ENCODE results near the gene BRF1.

- no peak for TF ChIP-seq CTCF (IDR thresholded peaks at IDR 0.05; ENCODE audit: insufficient read depth, low read length, poor library complexity, severe bottlenecking)
- no peak for TF ChIP-seq EZH2phosphoT487 (conservative IDR thresholded peaks at IDR 0.05; ENCODE audit: low read length)
These were observed 134.1 kb downstream of the BRF1 start for GRCh38 chr14:105166571-105167302.

All from SU-DHL-6 (cell line).